GM18870 (cell line): Measurements from ENCODE around the gene SDHB.

Experiments
- ATAC-seq: cut with Tn5 transposase; IDR thresholded peaks from one replicate; pipeline ENCODE4 v1.9.1; 2021; ENCODE audit warnings: moderate library complexity; ENCODE audit not compliant: unreplicated experiment

The SDHB gene

DNA sequence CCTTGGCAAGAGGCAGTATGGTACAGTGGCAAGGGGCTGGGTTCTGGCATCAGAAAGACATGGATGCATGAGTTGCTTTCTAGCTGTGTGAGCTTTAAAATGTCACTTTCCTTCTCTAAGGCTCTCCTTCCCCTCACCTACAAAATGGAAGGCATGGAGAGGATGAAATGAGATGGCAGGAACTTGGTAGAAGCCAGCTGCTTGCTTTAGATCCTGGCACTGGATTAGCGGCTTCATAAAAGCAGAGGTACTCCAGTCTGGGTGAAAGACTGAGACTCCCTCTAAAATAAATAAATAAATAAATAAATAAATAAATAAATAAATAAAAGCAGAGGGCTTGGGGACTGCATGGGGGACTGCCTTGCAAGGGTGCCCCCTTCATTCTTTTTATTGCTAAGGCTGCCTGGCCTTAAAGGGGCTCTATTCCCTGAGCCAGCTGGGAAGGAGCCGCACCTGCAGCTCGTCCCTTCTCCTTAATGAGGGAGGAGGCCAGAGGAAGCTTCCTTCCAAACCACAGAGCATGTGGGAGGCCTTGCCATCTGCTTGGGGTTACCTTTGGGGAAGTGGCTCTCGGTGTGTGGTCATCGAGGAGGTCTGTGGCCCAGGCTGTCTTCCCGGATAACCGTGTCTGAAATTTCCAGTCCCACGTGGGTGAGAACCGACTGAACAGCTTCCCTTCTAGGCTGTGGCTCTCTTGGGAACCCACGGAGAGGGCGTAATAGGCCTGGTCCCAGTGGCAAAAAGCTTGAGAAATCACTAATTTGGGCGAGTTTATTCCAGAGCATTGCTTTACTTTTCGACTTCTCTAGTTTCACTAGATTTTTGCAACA, 40.1 kb downstream of the SDHB start:
- ATAC-seq: no peak

DNA sequence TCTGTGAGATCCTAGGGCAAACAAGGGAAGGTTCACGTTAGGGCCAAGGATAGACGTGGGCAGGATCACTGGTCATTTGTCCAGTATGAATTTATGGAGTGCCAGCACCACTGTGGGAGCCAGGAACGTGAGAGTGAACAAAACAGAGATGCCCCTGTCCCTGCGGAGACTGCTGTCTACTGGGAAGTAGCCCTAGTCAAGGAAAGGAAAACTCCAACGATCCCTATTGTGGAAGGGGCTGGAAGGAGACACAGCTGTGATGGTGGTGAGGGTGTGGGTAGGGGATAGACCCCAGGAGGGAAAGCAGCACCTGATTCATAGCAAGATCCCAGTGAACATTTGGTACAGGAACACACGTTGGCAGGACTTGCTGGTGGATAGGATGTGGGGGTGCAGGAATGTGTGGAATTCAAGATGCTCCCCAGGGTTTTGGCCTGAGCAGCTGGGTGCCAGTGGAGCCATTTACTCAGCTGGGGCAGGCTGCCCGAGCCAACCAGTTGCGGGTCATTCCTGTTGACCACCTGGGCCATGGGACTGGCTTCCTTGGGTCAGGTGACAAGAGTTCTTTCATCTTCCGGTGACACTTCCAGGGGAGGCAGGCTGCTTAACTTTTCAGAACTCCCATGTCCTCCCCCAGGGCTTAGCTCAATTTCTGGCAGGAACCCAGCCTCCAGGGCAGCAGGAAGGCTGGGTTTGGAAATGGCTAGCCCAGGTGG, 40.9 kb downstream of the SDHB start:
- ATAC-seq: no peak

DNA sequence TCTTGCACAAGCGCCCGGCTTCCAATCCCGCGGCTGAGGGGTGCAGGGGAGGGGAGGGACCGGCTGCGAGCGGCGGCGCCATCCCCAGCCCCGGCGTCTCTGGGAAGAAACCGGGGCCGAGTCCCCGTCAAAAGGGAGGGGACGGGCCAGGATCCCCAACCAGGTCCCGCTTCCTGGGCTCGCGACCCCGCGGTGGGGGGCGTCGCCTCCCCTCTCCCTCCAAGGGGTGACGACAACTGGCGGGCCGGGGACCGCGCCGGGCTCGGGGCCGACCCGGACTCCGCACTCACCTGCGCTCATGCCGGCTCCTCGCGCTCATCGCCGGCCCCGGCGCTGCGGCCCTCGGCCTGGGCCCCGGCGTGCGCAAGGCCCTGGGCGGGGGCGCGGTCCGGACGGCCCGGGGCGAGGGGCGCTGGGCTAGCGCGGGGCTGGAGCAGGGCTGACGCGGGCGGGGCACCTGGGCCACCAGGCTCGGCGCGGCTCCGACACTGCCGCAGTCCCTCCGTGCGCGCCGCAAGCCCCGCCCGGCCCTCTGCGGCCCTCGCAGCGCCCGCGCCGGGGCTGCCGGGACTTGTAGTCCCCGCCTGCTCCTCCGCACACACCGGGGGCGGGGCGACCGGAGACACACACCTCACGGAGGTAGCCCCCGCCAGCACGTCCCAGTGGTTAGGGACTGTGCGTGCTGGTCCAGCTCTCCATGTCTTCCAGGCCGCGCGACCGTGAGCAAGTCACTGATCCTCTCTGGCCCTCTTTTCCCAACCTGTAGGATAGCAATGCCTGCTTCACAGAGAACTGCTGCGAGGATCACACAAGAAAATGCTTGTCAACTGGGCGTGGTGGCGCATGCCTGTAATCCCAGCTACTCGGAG, 42.2 kb downstream of the SDHB start, which contains the start of gene ATP13A2:
ATP13A2 (minus strand) TSS at position 490 of the 869 bp plus-strand sequence; CDS start at position 300, 190 bp downstream.
- no peak for ATAC-seq

DNA sequence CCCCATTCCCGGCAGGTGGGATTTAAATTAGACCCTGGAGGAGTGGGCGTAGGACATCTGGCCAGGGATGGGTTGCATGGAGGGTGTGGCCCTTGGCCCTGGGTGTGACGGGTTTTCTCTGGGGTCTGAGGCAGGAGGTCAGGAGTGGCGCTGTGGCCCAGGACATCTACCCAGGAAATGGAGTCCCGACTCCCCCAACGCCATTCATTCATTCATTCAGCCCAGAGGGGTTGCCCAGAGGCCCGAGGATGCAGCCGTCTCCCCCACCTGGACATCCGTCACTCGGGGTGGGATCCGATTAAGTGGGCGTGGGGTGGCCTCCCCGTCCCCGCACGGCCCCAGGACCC, 42.8 kb downstream of the SDHB start:
- ATAC-seq: no peak

DNA sequence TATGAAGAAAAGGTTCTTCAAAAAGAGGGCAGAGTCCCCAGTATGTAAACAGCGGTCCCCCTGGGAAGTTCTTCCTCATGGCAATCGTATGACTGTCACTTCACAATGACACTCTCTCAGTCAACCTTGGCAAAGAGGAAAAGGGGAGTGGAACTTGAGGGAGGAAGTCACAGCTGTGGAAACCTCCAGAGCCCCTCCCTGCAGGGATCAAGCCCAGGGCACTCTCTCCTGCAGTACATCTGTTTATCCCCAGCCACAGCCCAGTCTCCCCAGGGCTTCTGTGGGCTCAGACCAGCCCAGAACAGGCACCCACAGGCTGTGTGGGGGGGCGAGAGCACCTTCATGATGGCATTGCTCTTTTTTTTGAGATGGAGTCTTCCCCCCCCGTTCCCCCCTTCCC, 44.1 kb downstream of the SDHB start:
- ATAC-seq: no peak

DNA sequence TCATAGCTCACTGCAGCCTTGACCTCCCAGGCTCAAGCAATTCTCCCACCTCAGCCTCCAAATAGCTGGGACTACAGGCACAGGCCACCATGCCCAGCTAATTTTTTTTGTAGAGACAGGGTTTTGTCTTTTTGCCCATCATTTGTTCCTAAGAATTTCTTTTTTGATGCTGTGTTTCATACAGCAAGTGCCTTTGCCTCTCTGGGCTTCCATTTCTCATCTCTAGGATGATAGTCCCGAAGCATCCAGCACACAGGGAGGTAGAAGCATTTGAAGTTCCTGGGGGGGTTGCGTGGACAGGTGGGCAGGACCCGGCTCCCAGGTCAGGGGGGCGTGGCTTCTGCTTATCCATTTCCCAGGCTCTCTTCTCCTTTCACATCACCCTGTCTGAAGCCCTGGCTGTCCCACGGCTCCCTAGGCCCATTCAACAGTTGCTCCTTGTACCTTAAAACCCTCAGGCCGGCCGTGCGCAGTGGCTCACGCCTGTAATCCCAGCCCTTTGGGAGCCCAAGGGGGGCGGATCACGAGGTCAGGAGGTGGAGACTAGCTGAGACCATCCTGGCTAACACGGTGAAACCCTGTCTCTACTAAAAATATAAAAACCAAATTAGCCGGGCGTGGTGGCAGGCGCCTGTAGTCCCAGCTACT, 45.5 kb downstream of the SDHB start:
- no peak for ATAC-seq

DNA sequence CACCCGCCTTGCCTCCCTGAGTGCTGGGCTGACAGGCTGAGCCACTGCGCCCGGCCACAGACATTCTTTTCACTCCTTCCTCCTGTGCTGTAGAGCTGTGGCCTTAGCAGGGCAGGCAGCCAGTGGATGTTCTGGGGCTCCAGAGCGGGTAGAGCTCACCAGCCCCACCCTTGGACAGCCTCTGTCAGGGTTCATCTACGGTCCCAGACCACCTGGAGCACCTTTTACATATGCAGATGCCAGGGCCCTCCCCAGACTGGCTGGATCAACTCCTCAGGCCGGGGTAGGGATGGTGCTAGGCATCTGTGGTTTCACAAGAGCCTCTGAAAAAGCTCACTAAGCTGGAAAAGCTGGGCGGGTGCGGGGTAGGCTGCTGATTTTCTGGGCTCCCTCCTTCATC, 46.7 kb downstream of the SDHB start:
- ATAC-seq: no peak

DNA sequence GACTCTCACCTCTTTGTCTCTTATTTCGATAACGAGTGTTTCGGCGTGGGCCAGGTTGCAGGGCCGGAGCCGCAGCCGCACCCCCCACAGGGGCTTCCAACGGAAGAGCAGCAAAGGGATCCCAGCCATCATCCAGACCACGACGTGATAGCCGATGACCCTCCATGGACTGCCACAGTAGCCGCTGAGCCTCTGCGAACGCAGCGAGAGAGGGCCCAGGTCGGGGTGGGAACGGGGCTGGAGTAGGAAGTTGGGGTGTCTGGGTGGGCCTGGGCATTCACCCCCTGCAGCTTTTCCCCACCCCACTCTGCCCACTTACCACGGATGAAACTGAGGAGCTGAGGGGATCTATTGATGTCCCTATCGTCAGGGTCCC, 48.5 kb downstream of the SDHB start:
- no peak for ATAC-seq

DNA sequence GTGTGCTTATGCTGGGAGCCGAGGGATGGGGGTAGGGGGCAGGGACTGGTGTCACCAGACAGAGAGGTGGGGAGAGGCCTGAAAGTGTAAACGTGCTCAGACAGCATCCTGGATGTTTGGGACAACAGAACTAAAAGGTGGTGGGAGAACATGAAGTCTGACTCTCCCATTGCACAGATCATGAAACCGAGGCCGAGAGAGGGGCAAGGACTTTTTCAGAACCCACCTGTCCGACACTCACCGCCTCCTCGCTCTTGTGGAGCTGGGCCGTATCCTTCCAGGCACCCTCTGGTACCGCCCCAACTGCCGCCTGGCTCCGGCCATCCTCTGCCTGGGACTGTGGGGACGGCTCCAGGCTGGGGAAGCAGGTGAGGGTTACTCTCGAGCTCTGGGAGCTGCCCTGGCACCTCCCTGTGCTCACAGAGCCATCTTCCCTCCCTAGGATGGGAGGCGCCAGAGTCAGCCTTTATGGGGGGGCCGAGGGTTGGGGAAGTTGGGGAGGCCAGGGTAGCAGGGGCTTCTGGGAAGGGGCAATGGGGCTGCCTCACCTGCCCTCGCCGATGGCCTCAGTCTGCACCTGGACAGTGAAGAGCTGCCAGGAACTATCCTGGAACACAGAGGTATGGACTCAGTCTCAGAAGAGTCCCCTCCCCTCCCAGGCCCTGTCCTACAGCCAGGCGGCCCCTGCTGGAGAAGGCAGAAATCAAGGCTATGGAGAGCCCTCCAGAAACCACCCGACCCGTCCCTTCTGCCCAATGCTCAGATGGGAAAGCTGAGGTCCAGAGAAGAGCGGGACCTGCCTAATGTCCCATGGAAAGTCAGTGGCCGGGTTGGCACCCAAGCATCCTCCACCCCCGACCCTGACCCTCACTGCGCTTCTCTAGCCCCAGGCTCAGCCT, 49.1 kb downstream of the SDHB start:
- ATAC-seq: no peak

DNA sequence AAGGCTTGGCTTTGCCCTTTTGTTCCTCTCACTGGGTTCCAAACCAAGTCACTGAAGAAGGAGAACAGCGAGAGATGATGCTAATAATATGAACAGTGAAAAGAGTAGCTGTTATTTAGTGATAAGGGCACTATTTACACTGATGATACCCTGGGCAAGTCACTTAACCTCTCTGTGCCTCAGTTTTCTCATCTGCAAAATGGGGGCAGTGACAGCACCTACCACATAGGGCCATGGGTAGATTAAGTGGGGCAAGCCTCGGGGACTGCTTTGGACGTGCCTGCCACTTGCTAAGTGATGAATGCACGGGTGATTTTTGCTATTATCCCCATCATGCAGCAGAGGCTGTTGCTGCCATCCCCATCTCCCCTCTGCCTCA, 51.3 kb downstream of the SDHB start:
- ATAC-seq: no peak

DNA sequence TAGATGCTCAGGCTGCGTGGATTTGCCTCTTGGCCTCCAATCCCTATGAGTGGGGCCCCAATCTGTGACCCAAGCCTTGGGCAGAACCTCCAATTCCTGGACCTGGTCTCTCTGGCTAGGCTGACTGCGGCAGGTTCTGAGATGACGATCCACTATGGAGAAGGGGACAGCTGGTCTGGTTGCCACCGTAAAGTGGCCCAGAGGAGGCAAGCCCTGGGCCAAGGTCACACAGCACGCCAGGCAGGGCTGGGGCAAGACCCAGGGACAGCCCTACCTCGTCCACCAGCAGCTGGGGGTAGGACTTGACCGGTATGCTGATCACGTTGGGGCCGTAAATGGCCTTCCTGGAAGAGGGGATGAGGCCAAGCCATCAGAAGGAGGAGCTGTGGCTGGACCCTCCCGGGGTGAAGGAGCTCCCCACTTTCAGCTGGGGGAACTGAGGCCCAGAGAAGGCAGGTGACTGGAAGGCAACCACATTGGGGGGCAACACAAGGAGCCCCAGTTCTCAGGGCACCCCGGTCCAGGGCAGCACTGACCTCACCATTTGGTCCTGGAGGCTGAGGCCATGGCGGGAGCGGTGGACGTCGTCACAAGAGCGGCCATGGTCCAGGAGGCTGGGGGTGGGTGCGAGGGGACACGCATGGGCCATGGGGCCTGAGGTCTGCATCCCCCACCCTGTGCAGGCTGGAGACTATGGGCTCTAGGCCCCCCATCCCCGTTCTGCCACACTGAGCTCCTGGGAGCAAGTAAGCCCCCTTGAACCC, 51.9 kb downstream of the SDHB start:
- no peak for ATAC-seq

DNA sequence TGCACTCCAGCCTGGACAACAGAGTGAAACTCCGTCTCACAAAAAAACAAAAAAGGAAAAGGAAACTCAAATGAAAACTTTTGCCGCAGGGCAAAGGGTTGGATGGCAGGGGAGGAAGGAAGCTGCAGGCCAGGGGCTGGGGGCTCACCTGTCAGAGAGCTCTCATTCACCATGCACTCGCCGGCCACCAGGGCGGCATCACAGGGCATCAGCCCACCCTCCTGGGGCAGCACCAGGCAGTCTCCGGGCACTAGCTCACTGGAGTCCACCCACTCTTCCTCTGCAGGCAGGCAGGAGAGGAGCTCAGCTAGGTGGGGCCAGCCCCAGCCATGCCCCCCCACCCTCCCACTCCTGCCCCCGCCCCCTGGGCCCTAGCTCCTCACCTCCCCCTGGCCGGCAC, 54.0 kb downstream of the SDHB start:
- no peak for ATAC-seq

DNA sequence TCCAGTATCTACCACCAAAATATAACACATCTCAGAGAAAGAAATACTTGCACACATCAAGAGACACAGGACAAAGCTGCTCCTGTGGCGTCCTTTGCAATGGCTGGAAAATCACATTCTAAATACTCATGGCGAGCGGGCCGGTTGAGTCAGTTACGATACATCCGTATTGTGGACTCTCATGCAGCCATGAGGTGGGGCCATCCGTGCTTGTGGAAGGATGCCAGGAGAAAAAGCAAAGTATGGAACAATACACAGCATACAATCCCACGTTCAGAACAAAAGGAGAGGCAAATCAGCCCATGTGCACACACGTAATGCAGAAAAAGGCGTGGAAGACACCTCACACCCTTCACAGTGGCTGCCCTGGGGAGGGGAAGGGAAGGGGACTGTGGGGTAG, 55.2 kb downstream of the SDHB start:
- ATAC-seq: no peak

DNA sequence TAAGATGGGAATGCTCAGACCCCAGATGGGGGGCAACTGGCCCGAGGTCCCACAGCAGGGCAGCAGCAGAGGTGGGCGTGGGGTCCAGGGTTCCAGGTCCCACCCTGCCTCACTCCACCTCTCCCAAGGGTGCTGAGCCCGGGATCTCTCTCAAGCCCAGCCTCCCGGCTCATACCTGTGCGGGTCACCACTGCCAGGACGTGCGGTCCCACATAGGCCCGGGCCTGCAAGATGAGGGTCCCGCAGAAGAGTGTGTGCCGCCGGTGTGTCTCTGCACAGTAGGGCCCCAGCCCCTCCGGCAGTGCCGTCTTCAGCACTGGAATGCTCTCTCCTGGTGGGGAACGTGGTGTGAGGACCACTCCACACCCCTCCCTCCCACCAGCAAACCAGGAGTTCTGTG, 57.0 kb downstream of the SDHB start:
- no peak for ATAC-seq

DNA sequence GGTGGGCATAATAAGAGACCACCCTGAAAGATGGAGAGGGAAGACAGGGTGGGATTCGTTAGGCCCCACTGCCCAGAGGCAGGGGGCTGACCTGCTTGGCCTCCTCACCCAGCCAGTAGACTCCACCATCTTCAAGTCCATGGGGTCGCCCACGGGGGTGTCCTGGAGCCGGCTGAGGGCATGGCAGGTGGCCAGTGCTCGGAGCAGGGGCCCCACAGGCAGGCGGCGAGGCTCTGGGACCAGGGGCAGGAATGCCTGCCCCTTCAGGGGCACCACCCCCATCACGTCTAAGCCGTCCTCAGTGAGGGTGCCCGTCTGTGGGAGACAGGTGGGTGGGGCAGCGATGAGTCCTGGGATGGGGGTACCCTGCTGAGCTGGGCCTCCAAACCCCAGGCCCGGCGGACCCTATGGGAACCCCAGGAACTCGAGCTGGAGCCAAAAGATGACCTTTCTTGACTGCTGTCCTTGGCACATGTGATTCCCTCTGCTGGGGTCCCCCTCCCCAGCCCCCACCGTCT, 60.3 kb downstream of the SDHB start:
- no peak for ATAC-seq

DNA sequence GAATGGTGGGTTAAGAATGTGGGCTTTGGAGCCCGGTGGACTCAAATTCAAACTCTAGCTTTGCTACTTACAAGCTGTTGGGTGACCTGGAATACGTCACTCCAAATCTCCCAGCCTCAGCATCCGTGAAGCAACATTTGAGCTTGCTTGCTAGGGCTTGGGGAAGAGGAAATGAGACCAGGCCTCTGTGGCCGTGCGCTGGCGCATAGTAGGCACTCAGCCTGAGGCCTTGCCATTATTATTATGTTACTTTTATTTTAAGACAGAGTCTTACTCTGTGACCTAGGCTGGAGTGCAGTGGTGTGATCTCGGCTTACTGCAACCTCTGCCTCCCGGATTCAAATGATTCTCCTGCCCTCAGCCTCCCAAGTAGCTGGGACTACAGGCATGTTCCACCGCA, 61.2 kb downstream of the SDHB start:
- ATAC-seq: no peak

DNA sequence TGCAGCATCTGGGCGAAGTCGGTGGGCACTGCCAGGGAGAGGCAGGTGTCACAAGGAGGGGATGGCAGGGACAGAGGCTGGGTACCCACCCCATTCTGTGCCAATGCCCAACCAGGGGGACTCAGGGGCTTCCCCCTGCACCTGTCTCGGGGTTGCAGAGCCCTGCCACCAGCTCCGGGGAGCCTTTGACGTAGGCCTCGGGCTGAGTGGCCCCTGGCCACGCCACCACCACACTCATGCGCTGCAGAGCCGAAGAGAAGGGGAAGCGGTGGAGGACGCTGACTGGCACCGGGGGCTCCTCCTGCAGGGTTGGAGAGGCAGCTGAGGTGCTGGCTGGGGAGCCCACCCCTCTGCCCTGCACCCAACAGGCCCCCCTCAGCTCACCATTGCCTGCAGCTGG, 61.7 kb downstream of the SDHB start:
- no peak for ATAC-seq

DNA sequence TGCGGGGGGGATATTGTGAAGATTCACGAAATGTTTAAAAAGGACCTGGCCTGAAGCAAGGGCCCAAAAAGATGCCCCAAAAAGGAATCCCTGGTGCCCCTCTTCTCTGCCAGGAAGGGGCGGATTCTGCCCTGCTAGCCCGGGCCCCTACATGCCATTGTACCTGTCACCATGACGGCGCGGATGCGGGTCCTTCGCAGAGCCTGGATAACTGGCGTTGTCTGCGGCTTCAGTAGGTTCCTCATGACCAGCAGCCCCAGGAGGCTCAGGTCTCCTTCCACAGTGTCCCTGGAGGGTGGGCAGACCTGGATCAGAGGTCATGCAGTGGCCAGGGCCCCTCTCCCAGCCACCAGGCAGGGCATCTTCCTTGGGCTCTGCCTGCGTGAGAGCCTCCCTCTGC, 62.3 kb downstream of the SDHB start:
- no peak for ATAC-seq

DNA sequence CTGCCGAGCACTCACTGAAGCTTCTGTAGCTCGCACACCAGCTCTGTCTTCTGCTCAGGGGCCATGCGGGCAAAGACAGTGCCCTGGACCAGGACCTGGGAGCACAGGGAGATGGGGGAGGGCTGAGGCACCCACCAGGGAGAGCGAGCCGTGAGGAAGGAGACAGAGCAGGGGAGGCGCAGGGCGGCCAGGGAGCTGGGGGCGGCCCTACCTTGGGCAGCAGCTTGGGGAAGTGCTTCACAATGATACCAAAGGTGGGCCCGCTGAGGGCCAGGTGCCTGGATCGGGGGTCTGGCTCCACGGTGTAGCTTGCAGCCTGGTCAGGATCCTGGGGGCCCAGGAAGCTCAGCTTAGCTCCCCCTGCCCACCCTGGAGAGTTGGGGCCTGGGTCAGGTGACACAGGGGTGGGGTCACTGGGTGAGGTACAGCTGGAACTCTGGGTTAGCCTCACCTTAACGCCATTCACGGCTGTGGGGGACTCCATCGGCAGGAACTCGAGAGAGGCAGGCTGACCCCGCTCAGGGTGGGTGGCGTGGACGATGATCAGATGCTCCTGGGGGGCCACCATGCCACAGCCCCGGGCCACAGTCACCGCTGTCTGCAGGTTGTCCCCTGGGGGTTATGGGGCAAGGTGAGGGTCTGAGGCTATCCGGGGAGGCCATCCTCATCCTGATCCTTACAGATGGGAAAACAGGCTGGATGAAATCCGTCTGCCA, 64.0 kb downstream of the SDHB start:
- no peak for ATAC-seq
